ENCODE results near the gene GDAP1L1. TPM values are rescaled to one million over a fixed set of nuclear protein-coding genes. Genes with fewer than 3 reads are reported as not detected.
A peak's percentile ranks its signal among the peaks of the same experiment; 100 is the strongest.
"Not testable (repeated sequence)": the region's sequence is repeated elsewhere in the genome, so short reads cannot be mapped to it uniquely, and the experiment has no call there.

The GDAP1L1 gene
- total RNA-seq, 1 donor from 2014 or later, result 1.7 TPM

GRCh38 chr20:44326391-44327159 lies 79.5 kb downstream of the GDAP1L1 start:
- peak; percentile 18 for DNase-seq (ENCODE audit: low spot score)
- H3K36me3 Mint-ChIP-seq (ENCODE audit: low read depth, unreplicated experiment), result no peaks in the 10 kb centered on the region

GRCh38 chr20:44327748-44328147 lies 80.6 kb downstream of the GDAP1L1 start:
- not testable (repeated sequence) for DNase-seq (ENCODE audit: low spot score); H3K36me3 Mint-ChIP-seq (ENCODE audit: low read depth, unreplicated experiment); H3K27me3 Mint-ChIP-seq (ENCODE audit: unreplicated experiment); H3K4me1 Mint-ChIP-seq (ENCODE audit: unreplicated experiment); H3K9me3 Mint-ChIP-seq (ENCODE audit: unreplicated experiment); H3K27ac Mint-ChIP-seq (ENCODE audit: unreplicated experiment); H3K4me3 Mint-ChIP-seq (ENCODE audit: unreplicated experiment)

More at GRCh38 chr20:44326391-44327159, 79.5 kb downstream of the GDAP1L1 start:
- TF ChIP-seq CTCF (IDR thresholded peaks at IDR 0.05; ENCODE audit: unreplicated experiment), result no peak
- Mint-ChIP-seq H3K27ac (ENCODE audit: unreplicated experiment) (no peak overlapping the region), H3K4me1 (ENCODE audit: unreplicated experiment) (no peaks in the 10 kb centered on the region), H3K27me3 (ENCODE audit: unreplicated experiment) (peaks cover 3% of the 10 kb centered on the region), H3K9me3 (ENCODE audit: unreplicated experiment) (no peaks in the 10 kb centered on the region), H3K4me3 (ENCODE audit: unreplicated experiment) (no peak overlapping the region)

- H3K27ac Mint-ChIP-seq (ENCODE audit: unreplicated experiment), result no peak overlapping the region
- H3K9me3 Mint-ChIP-seq (ENCODE audit: unreplicated experiment), result no peaks in the 10 kb centered on the region
- no peaks in the 10 kb centered on the region for H3K36me3 Mint-ChIP-seq (ENCODE audit: low read depth, unreplicated experiment)
- no peak for DNase-seq (ENCODE audit: low spot score)
- no peaks in the 10 kb centered on the region for H3K4me1 Mint-ChIP-seq (ENCODE audit: unreplicated experiment)
- H3K27me3 Mint-ChIP-seq (ENCODE audit: unreplicated experiment), result peaks cover 3% of the 10 kb centered on the region
- no peak overlapping the region for H3K4me3 Mint-ChIP-seq (ENCODE audit: unreplicated experiment)
- TF ChIP-seq CTCF (IDR thresholded peaks at IDR 0.05; ENCODE audit: unreplicated experiment), result no peak
Measured at GRCh38 chr20:44328428-44328827, 81.3 kb downstream of the GDAP1L1 start.

Other genes starting within 250 kb of the GDAP1L1 start
- gene JPH2, start 60.1 kb upstream of the GDAP1L1 start, total RNA-seq (ENCODE audit: unreplicated experiment), result 0.80 TPM
- gene OSER1, start 36.5 kb upstream of the GDAP1L1 start, total RNA-seq (ENCODE audit: unreplicated experiment), result 28.2 TPM
- gene FITM2, start 63.9 kb downstream of the GDAP1L1 start, total RNA-seq (ENCODE audit: unreplicated experiment), result 2.8 TPM
- gene R3HDML, start 89.7 kb downstream of the GDAP1L1 start, total RNA-seq (ENCODE audit: unreplicated experiment), result not detected
- gene HNF4A, start 108.4 kb downstream of the GDAP1L1 start, total RNA-seq (ENCODE audit: unreplicated experiment), result not detected
- 10.3 TPM for gene TTPAL, start 228.6 kb downstream of the GDAP1L1 start, total RNA-seq (ENCODE audit: unreplicated experiment)

Data from endothelial cell (in vitro differentiated cells).